Tibial artery (tissue), 4 donors: ENCODE results near the gene EIF3C.
A peak's percentile ranks its signal among the peaks of the same experiment; 100 is the strongest.
"Not testable (repeated sequence)": the region's sequence is repeated elsewhere in the genome, so short reads cannot be mapped to it uniquely, and the experiment has no call there.

Source experiments
- DNase-seq, 2 donors: peaks; one replicate each; pipeline ENCODE4 v3.0.0-alpha.2; 2019
- H3K27ac ChIP-seq, 2 donors: fragments of 200-600 bp; sonication (generic) in 1 of 2; 1 replicate in 1 of 2; 2 replicates in 1 of 2; pipeline ENCODE4 v1.5.1; 2018 to 2019; ENCODE audit warnings: mild to moderate bottlenecking in 1 of 2
- H3K27me3 ChIP-seq, 2 donors: fragments of 200-600 bp; sonication (generic) in 1 of 2; one replicate each; pipeline versions ENCODE4 v1.5.1 to v1.6.0; 2016 to 2019
- H3K36me3 ChIP-seq, 3 donors: fragments of 200-600 bp; sonication (generic) in 2 of 3; one replicate each; pipeline ENCODE4 v1.5.1; 2016 to 2019; ENCODE audit warnings: mild to moderate bottlenecking in 2 of 3
- H3K4me1 ChIP-seq, 4 donors: fragments of 200-600 bp; sonication (generic) in 2 of 4; 1 replicate in 3 of 4; 2 replicates in 1 of 4; pipeline ENCODE4 v1.5.1; 2016 to 2019
- H3K4me3 ChIP-seq, 2 donors: fragments of 200-600 bp; sonication (generic) in 1 of 2; 1 replicate in 1 of 2; 2 replicates in 1 of 2; pipeline ENCODE4 v1.5.1; 2018 to 2019; ENCODE audit warnings: mild to moderate bottlenecking in 2 of 2
- H3K9me3 ChIP-seq, 3 donors: fragments of 200-600 bp; sonication (generic) in 1 of 3; one replicate each; pipeline ENCODE4 v1.5.1; 2016 to 2019
- intact Hi-C: fragments of 100-400 bp; cut with DNase I; formaldehyde crosslinking; loops from one replicate; pipeline ENCODE4 v1.15.0; 2023; ENCODE audit warnings: low total_unique reads

The EIF3C gene

GRCh38 chr16:28711220-28712083 lies at the start of gene EIF3C:
EIF3C (plus strand) TSS chr16:28711464; CDS start chr16:28711687, 223 bp downstream.
- H3K9me3 ChIP-seq, H3K27ac ChIP-seq, H3K36me3 ChIP-seq, DNase-seq, H3K4me1 ChIP-seq, H3K27me3 ChIP-seq, intact Hi-C loops: not testable (repeated sequence)
- peak within 1 kb of the TSS in 1 of 2 donors; percentile 40 for H3K4me3 ChIP-seq

- H3K27me3 ChIP-seq, H3K4me3 ChIP-seq, H3K9me3 ChIP-seq, H3K4me1 ChIP-seq, intact Hi-C loops, DNase-seq, H3K36me3 ChIP-seq, H3K27ac ChIP-seq: not testable (repeated sequence)
Measured at GRCh38 chr16:28666264-28666663, 45.0 kb upstream of the EIF3C start.

- H3K4me1 ChIP-seq, H3K36me3 ChIP-seq, intact Hi-C loops, H3K9me3 ChIP-seq, H3K4me3 ChIP-seq, DNase-seq, H3K27me3 ChIP-seq, H3K27ac ChIP-seq: not testable (repeated sequence)
Measured at GRCh38 chr16:28667480-28667879, 43.8 kb upstream of the EIF3C start.

- intact Hi-C loops, H3K27me3 ChIP-seq, DNase-seq, H3K4me1 ChIP-seq, H3K36me3 ChIP-seq, H3K27ac ChIP-seq, H3K4me3 ChIP-seq, H3K9me3 ChIP-seq: not testable (repeated sequence)
Measured at GRCh38 chr16:28668199-28668598, 43.1 kb upstream of the EIF3C start.

GRCh38 chr16:28688327-28688952 lies 22.8 kb upstream of the EIF3C start:
- H3K27me3 ChIP-seq, H3K27ac ChIP-seq, H3K4me3 ChIP-seq, DNase-seq, H3K4me1 ChIP-seq, H3K9me3 ChIP-seq, H3K36me3 ChIP-seq, intact Hi-C loops: not testable (repeated sequence)

- H3K27me3 ChIP-seq, H3K4me3 ChIP-seq, H3K4me1 ChIP-seq, DNase-seq, intact Hi-C loops, H3K9me3 ChIP-seq, H3K27ac ChIP-seq, H3K36me3 ChIP-seq: not testable (repeated sequence)
Measured at GRCh38 chr16:28689425-28689824, 21.8 kb upstream of the EIF3C start.

- H3K4me3 ChIP-seq, H3K27me3 ChIP-seq, H3K9me3 ChIP-seq, intact Hi-C loops, DNase-seq, H3K36me3 ChIP-seq, H3K27ac ChIP-seq, H3K4me1 ChIP-seq: not testable (repeated sequence)
Measured at GRCh38 chr16:28691722-28692121, 19.5 kb upstream of the EIF3C start.

- DNase-seq, intact Hi-C loops, H3K36me3 ChIP-seq, H3K4me1 ChIP-seq, H3K4me3 ChIP-seq, H3K27ac ChIP-seq, H3K27me3 ChIP-seq, H3K9me3 ChIP-seq: not testable (repeated sequence)
Measured at GRCh38 chr16:28693257-28693950, 17.9 kb upstream of the EIF3C start.

GRCh38 chr16:28699792-28700191 lies 11.5 kb upstream of the EIF3C start:
- H3K27me3 ChIP-seq, H3K4me1 ChIP-seq, H3K4me3 ChIP-seq, H3K27ac ChIP-seq, H3K9me3 ChIP-seq, DNase-seq, H3K36me3 ChIP-seq, intact Hi-C loops: not testable (repeated sequence)

GRCh38 chr16:28700349-28700748 lies 10.9 kb upstream of the EIF3C start:
- H3K27ac ChIP-seq, H3K4me3 ChIP-seq, H3K9me3 ChIP-seq, H3K36me3 ChIP-seq, intact Hi-C loops, H3K4me1 ChIP-seq, H3K27me3 ChIP-seq, DNase-seq: not testable (repeated sequence)

- H3K27me3 ChIP-seq, DNase-seq, H3K4me3 ChIP-seq, H3K9me3 ChIP-seq, intact Hi-C loops, H3K4me1 ChIP-seq, H3K36me3 ChIP-seq, H3K27ac ChIP-seq: not testable (repeated sequence)
Measured at GRCh38 chr16:28701384-28701783, 9.9 kb upstream of the EIF3C start.

GRCh38 chr16:28704246-28704645 lies 7.0 kb upstream of the EIF3C start:
- DNase-seq, H3K9me3 ChIP-seq, H3K27me3 ChIP-seq, intact Hi-C loops, H3K27ac ChIP-seq, H3K4me3 ChIP-seq, H3K36me3 ChIP-seq, H3K4me1 ChIP-seq: not testable (repeated sequence)

- H3K36me3 ChIP-seq = peaks cover 0 to 13% (median 0%) of the 10 kb centered on the region in 3 donors
- intact Hi-C loops, H3K27me3 ChIP-seq, H3K4me1 ChIP-seq, H3K9me3 ChIP-seq, H3K27ac ChIP-seq, H3K4me3 ChIP-seq: not testable (repeated sequence)
- DNase-seq = peak in 1 of 2 donors; percentile 3
Measured at GRCh38 chr16:28722852-28723650, 11.8 kb downstream of the EIF3C start.
